ENCODE results near the gene SLC49A4.

DNA sequence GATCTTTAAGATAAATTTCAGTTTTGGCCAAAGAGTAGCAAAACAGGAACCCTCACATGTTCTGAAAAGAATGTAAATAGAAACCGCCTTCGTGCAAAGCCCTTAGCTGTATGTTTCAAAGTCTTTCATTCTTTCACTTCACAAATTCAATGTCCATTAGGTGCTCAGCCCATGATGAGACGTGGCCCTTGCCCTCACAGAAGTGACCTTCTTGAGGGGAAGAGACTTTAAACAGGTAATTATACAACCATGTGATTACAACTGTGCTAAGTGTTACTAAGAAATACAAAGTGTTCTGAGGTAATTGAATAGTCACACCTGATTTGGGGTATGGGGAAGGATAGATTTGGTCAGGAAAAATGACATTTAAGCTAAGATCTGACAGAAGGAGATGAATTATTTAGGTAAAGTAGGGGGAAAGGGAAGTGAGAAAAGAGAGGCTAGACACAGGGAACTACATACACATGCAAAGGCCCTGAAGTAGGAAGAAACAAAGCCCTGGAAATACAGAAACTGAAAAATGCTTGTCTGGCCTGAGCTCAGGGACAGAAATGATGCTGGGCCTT lies 20.8 kb upstream of the SLC49A4 start:
- TF ChIP-seq, protein P1, sequence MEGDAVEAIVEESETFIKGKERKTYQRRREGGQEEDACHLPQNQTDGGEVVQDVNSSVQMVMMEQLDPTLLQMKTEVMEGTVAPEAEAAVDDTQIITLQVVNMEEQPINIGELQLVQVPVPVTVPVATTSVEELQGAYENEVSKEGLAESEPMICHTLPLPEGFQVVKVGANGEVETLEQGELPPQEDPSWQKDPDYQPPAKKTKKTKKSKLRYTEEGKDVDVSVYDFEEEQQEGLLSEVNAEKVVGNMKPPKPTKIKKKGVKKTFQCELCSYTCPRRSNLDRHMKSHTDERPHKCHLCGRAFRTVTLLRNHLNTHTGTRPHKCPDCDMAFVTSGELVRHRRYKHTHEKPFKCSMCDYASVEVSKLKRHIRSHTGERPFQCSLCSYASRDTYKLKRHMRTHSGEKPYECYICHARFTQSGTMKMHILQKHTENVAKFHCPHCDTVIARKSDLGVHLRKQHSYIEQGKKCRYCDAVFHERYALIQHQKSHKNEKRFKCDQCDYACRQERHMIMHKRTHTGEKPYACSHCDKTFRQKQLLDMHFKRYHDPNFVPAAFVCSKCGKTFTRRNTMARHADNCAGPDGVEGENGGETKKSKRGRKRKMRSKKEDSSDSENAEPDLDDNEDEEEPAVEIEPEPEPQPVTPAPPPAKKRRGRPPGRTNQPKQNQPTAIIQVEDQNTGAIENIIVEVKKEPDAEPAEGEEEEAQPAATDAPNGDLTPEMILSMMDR (IDR thresholded peaks at IDR 0.05; ENCODE audit: insufficient read depth, low read depth, low read length): no peak
- TF ChIP-seq EZH2 (IDR thresholded peaks at IDR 0.05; ENCODE audit: insufficient read depth, low read length): no peak
